ENCODE measurements around the gene RNF13. TPM values are rescaled to one million over a fixed set of nuclear protein-coding genes. Genes with fewer than 3 reads are reported as not detected.
A peak's percentile ranks its signal among the peaks of the same experiment; 100 is the strongest.

RNF13 gene
- total RNA-seq, 1 donor from 2014 or later = 69.3 TPM

DNA sequence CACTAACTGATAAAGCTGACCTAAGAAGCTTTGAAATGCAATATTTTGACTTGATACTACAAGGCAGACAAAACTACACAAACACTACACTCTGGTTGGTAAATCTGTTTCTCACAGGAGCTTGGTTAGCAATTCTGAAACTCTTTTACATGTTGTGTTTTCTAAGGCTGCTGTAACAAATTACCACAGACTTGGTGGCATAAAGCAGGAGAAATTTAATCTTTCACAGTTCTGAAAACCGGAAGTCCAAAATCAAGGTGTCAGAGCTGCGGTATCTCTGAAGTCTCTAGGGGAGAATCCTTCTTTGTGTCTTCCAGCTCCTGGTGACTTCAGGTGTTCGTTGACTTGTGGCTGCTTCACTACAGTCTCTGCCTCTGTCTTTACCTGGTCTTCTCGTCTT lies 170.6 kb downstream of the RNF13 start:
- intact Hi-C loops (cut with DNase I) = no loop called here

DNA sequence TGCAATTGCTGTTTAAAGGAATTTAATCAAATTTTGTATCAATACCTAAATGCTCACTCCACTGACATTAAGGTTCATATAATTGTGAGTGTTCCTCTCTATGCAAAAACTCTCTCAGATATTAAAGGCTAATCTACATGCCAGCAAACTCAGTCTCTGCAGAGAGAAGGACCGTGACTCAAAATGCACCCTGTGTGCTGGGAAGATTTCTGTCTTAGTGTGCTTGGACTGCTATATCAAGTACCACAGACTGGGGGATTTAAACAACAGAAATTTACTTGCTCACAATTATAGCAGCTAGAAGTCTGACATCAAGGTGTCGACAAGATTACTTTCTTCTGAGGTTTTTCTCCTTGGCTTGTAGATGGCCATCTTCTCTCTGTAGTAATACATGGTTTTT lies 176.3 kb downstream of the RNF13 start:
- no peaks in the 10 kb centered on the region for H3K27me3 ChIP-seq
- peaks cover 2 to 4% of the 10 kb centered on the region in 2 donors for H3K9me3 ChIP-seq
- H3K36me3 ChIP-seq = no peaks in the 10 kb centered on the region
- peak overlapping the region; percentile 44 to 47 for H3K27ac ChIP-seq
- H3K4me3 ChIP-seq = no peak overlapping the region
- no peak for DNase-seq (ENCODE audit: low spot score in 2 of 2)
- TF ChIP-seq, protein P1, sequence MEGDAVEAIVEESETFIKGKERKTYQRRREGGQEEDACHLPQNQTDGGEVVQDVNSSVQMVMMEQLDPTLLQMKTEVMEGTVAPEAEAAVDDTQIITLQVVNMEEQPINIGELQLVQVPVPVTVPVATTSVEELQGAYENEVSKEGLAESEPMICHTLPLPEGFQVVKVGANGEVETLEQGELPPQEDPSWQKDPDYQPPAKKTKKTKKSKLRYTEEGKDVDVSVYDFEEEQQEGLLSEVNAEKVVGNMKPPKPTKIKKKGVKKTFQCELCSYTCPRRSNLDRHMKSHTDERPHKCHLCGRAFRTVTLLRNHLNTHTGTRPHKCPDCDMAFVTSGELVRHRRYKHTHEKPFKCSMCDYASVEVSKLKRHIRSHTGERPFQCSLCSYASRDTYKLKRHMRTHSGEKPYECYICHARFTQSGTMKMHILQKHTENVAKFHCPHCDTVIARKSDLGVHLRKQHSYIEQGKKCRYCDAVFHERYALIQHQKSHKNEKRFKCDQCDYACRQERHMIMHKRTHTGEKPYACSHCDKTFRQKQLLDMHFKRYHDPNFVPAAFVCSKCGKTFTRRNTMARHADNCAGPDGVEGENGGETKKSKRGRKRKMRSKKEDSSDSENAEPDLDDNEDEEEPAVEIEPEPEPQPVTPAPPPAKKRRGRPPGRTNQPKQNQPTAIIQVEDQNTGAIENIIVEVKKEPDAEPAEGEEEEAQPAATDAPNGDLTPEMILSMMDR (IDR thresholded peaks at IDR 0.05) = no peak
- intact Hi-C loops (cut with DNase I) = no loop called here
- peaks cover 0 to 9% of the 10 kb centered on the region in 2 donors for H3K4me1 ChIP-seq

More for the DNA sequence above, 170.6 kb downstream of the RNF13 start:
- H3K27ac ChIP-seq = no peak overlapping the region
- no peaks in the 10 kb centered on the region for H3K36me3 ChIP-seq
- H3K4me3 ChIP-seq = no peak overlapping the region
- H3K4me1 ChIP-seq = peaks cover 0 to under 1% of the 10 kb centered on the region in 2 donors
- no peaks in the 10 kb centered on the region for H3K27me3 ChIP-seq
- TF ChIP-seq, protein P1 (IDR thresholded peaks at IDR 0.05) = no peak
- no peaks in the 10 kb centered on the region for H3K9me3 ChIP-seq
- no peak for DNase-seq (ENCODE audit: low spot score in 2 of 2)

GRCh38 chr3:149990423-149990948 lies 177.5 kb downstream of the RNF13 start:
- H3K36me3 ChIP-seq = no peaks in the 10 kb centered on the region
- TF ChIP-seq, protein P1 (IDR thresholded peaks at IDR 0.05) = no peak
- peaks cover 0 to 9% of the 10 kb centered on the region in 2 donors for H3K4me1 ChIP-seq
- no peak overlapping the region for H3K4me3 ChIP-seq
- no peak for DNase-seq (ENCODE audit: low spot score in 2 of 2)
- intact Hi-C loops (cut with DNase I) = no loop called here
- peak overlapping the region; percentile 44 to 47 for H3K27ac ChIP-seq
- H3K9me3 ChIP-seq = peaks cover 9 to 16% of the 10 kb centered on the region in 2 donors
- H3K27me3 ChIP-seq = no peaks in the 10 kb centered on the region

- TF ChIP-seq, protein P1 (IDR thresholded peaks at IDR 0.05) = no peak
- no peaks in the 10 kb centered on the region for H3K27me3 ChIP-seq
- no peak overlapping the region for H3K27ac ChIP-seq
- no peaks in the 10 kb centered on the region for H3K36me3 ChIP-seq
- H3K4me3 ChIP-seq = no peak overlapping the region
- peaks cover 9 to 16% of the 10 kb centered on the region in 2 donors for H3K9me3 ChIP-seq
- peaks cover 0 to 9% of the 10 kb centered on the region in 2 donors for H3K4me1 ChIP-seq
- DNase-seq (ENCODE audit: low spot score in 2 of 2) = no peak
- intact Hi-C loops (cut with DNase I) = no loop called here
Measured at GRCh38 chr3:149992416-149993058, 179.5 kb downstream of the RNF13 start.

- H3K4me1 ChIP-seq = no peaks in the 10 kb centered on the region
- no peaks in the 10 kb centered on the region for H3K27me3 ChIP-seq
- intact Hi-C loops (cut with DNase I) = no loop called here
- no peaks in the 10 kb centered on the region for H3K36me3 ChIP-seq
- no peak for DNase-seq (ENCODE audit: low spot score in 2 of 2)
- TF ChIP-seq, protein P1 (IDR thresholded peaks at IDR 0.05) = no peak
- H3K27ac ChIP-seq = no peak overlapping the region
- H3K4me3 ChIP-seq = no peak overlapping the region
- peaks cover 9 to 15% of the 10 kb centered on the region in 2 donors for H3K9me3 ChIP-seq
Measured at GRCh38 chr3:149998946-149999345, 185.9 kb downstream of the RNF13 start.

Data from ascending aorta (tissue), 2 donors.